Measurements from ENCODE around the gene APLP1.

- TF ChIP-seq CTCF (IDR thresholded peaks at IDR 0.05; ENCODE audit: insufficient read depth, low read length) (no peak), SPI1 (IDR thresholded peaks at IDR 0.05; ENCODE audit: borderline replicate concordance, low read depth) (peak; percentile 76; the same call in 1 of the 2 replicates), POLR2AphosphoS5 (IDR thresholded peaks at IDR 0.05; ENCODE audit: low read depth) (no peak), REST (IDR thresholded peaks at IDR 0.05; ENCODE audit: insufficient replicate concordance, low read depth) (no peak), GABPA (IDR thresholded peaks at IDR 0.05; ENCODE audit: low read depth) (no peak)
Measured at GRCh38 chr19:35822579-35822978, 45.8 kb upstream of the APLP1 start.

Data from HL-60 (cell line).